BJ (cell line): Measurements from ENCODE around the gene MEIG1. TPM values are rescaled to one million over a fixed set of nuclear protein-coding genes. Genes with fewer than 3 reads are reported as not detected.
"Not testable (repeated sequence)": the region's sequence is repeated elsewhere in the genome, so short reads cannot be mapped to it uniquely, and the experiment has no call there.

ENCODE experiments used
- CTCF ChIA-PET: fragments of 350-600 bp; formaldehyde crosslinking; extraction: SDS; loops from one replicate; lab custom pipeline; 2021; ENCODE audit warnings: antibody characterized with exemption, inconsistent platforms; lab: Yijun Ruan, JAX
- POLR2A ChIA-PET: fragments of 300-600 bp; sonication (Branson Sonifier 250); formaldehyde crosslinking; extraction: SDS; loops from one replicate; lab custom pipeline; 2021; ENCODE audit warnings: antibody characterized with exemption; lab: Charles Lee
- DNase-seq: peaks from one replicate; pipeline ENCODE4 v3.0.0-alpha.2; 2011; ENCODE audit warnings: low read depth
- H3K27me3 ChIP-seq: 2 replicates; pipeline ENCODE4 v1.6.0; 2011; ENCODE audit warnings: low read length; ENCODE audit not compliant: control insufficient read depth, insufficient read depth
- H3K36me3 ChIP-seq: 2 replicates; pipeline ENCODE4 v1.5.1; 2011; ENCODE audit warnings: low read length; ENCODE audit not compliant: control insufficient read depth, insufficient read depth
- H3K4me3 ChIP-seq: 2 replicates; pipeline ENCODE4 v1.5.1; 2011; ENCODE audit warnings: low read depth, mild to moderate bottlenecking, control low read depth, low read length
- CTCF ChIP-seq: IDR thresholded peaks from 2 replicates; pipeline ENCODE4 v1.5.1; 2011; ENCODE audit warnings: low read depth, mild to moderate bottlenecking, control low read depth, inconsistent platforms, low read length, moderate library complexity; ENCODE audit not compliant: insufficient read depth
- polyA plus RNA-seq: library from polyadenylated mRNA; depleted of rRNA; stranded (reverse); fragments of >200 nt; gene quantifications from 2 replicates; pipeline ENCODE4 v1.2.3, GENCODE V29; 2011

The MEIG1 gene
- polyA plus RNA-seq, 1 experiment = not detected

DNA sequence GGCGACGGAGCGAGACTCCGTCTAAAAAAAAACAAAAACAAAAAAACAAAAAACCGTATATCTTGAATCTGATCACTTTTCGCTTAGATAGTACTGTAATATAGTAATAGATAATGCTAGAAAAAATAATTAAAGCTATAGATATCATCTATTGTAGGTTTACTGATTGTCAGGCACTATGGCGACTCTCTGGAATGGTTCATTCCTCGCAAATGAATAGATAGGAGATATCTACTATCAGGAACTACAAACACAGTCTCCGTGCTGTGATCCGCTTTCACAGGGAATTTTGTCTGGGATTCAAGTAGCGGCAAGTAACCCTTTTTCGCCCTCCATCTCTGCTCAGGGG, 342 bp upstream of the MEIG1 start:
- peak overlapping the region; percentile 86 for H3K4me3 ChIP-seq
- CTCF ChIA-PET = no interaction called here
- H3K27me3 ChIP-seq = no peaks in the 10 kb centered on the region
- no peaks in the 10 kb centered on the region for H3K36me3 ChIP-seq
- no peak for DNase-seq
- no peak for TF ChIP-seq CTCF
- POLR2A ChIA-PET = interaction anchor here (0.7 kb wide), 1 partner anchor 155 kb away, joined by 3 read pairs; no protein-coding TSS in a partner anchor

- no peak overlapping the region for H3K4me3 ChIP-seq
- H3K27me3 ChIP-seq = no peaks in the 10 kb centered on the region; the same call in 1 of the 2 replicates
- no peaks in the 10 kb centered on the region for H3K36me3 ChIP-seq
- no peak for TF ChIP-seq CTCF
- ChIA-PET POLR2A (interaction anchor here (0.6 kb wide), 1 partner anchor 8 kb away, joined by 3 read pairs; no protein-coding TSS in a partner anchor), CTCF (no interaction called here)
- DNase-seq = no peak
Observed at GRCh38 chr10:14967897-14968296, 8.7 kb downstream of the MEIG1 start.

DNA sequence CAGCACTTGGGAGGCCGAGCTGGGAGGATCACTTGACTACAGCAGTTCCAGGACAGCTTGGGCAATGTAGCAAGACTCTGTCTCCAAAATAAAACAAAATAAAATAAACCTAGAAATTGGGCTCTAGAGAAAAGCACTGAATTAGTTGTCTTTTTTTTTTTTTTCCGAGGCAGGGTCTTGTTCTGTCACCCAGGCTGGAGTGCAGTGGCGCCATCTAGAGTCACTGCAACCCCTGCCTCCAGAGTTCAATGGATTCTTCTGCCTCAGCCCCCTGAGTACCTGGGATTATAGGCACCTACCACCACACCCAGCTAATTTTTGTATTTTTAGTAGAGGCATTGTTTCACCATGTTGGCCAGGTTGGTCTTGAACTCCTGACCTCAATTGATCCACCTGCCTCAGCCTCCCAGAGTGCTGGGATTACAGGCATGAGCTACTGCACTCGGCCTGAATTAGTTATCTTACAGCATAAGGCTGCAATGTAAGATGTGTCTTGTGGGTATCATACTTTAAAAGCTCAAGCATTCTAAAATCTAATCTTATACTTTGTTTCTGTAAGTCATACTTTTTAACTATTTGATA, 12.8 kb downstream of the MEIG1 start:
- H3K36me3 ChIP-seq = no peaks in the 10 kb centered on the region

DNA sequence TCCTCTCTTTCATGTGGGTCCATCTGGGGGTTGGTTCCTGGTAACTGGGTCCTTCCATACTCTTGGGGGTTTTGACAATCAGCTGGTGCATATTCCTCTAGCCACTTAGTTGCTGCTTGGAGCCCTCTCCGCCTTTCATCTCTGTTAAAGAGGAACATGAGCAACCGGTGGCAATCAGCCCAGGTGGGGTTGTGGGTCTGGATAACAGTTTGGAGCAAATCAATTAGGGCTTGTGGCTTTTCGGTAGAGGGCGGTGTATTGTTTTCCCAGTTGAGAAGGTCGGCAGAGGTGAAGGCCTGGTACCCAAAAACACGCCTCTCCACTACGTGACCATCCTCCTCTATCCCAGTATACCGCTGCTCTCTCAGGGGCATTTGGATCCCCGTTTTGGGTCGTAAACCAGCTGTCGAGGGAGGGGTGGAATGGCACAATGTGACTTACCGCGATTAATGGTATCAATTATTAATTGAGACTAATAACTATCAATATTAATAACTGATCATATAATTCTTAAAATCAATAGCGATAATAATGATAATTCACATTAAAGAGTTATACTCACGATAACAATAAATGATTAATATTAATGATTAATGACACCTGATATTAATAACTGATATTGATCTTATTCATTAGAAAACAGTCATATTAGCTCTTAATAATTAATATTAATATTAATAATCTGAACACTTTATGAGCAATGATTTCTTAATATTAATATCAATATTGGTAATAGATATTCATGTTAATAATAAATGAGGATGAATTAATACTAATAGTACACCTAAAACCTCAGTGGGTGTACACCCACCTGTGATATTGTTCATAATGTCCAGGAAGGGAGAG, 15.2 kb downstream of the MEIG1 start:
- H3K27me3 ChIP-seq, H3K36me3 ChIP-seq, DNase-seq, POLR2A ChIA-PET, H3K4me3 ChIP-seq: not testable (repeated sequence)
- CTCF ChIA-PET = interaction anchor here (1.0 kb wide), 1 partner anchor 123 kb away, joined by 3 read pairs; the partner anchor contains the start of gene RPP38

More for the DNA sequence above, 12.8 kb downstream of the MEIG1 start:
- POLR2A ChIA-PET = no interaction called here
- no peak for DNase-seq
- no peaks in the 10 kb centered on the region; the same call in 1 of the 2 replicates for H3K27me3 ChIP-seq
- peak; percentile 68 for TF ChIP-seq CTCF
- H3K4me3 ChIP-seq = no peak overlapping the region
- CTCF ChIA-PET = interaction anchor here (0.6 to 1.4 kb wide), 6 partner anchors 9 to 1468 kb away, joined by 3 to 5 read pairs (median 3); no protein-coding TSS in a partner anchor

DNA sequence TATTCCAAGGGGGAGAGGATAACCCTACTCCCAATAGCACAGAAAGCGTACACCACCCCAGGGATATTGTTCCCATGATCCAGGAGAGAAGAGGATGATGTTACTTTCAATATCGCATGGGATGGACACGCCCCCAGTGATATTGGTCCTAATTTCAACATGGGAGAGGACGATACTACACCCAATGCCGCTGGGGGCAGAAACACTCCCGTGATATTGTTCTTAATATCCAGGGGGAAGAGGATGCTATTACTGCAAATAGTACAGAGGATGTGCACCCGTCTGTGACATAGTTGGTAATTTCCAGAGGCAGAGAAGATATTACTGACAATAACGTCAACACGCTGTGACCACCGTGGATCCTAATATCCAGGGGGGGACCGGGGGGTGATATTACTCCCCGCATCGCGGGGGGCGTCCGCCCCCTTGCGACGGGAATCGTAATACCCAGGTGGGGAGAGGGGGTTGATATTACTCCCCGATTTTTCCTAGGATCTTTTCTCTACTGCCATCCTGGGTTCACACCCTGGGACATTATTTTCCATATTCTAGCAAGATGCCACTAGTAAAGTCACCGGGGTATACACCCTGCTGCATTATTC, 16.6 kb downstream of the MEIG1 start:
- POLR2A ChIA-PET = no interaction called here

More for the DNA sequence above, 16.6 kb downstream of the MEIG1 start:
- peak; percentile 24; the same call in 1 of the 2 replicates for TF ChIP-seq CTCF
- H3K4me3 ChIP-seq = no peak overlapping the region
- no peak for DNase-seq
- no peaks in the 10 kb centered on the region for H3K36me3 ChIP-seq
- no peaks in the 10 kb centered on the region for H3K27me3 ChIP-seq
- CTCF ChIA-PET = no interaction called here
